ENCODE measurements around the gene PLAU. TPM values are rescaled to one million over a fixed set of nuclear protein-coding genes. Genes with fewer than 3 reads are reported as not detected.
A peak's percentile ranks its signal among the peaks of the same experiment; 100 is the strongest.

PLAU gene
- total and polyA plus RNA-seq, 10 of the 15 experiments (the other 5 are each of a cell fraction or from before 2014, with no cell fraction given): 2.5 to 20.9 (median 11.5) TPM

GRCh38 chr10:73956476-73957359, 45.8 kb downstream of the PLAU start (continued):
- TF ChIP-seq PKNOX1 (IDR thresholded peaks at IDR 0.05) (peak; percentile 78), SMAD1 (IDR thresholded peaks at IDR 0.05; ENCODE audit: low read depth, partially characterized antibody) (no peak), NFYA (IDR thresholded peaks at IDR 0.05; ENCODE audit: borderline replicate concordance, low read depth, low read length) (no peak), KLF5 (IDR thresholded peaks at IDR 0.05; ENCODE audit: partially characterized antibody) (no peak), ZNF24 (IDR thresholded peaks at IDR 0.05) (no peak), MAX (IDR thresholded peaks at IDR 0.05; ENCODE audit: low read depth, low read length) (no peak), RAD21 (IDR thresholded peaks at IDR 0.05; ENCODE audit: insufficient read depth, low read depth, low read length) (no peak), LARP7 (IDR thresholded peaks at IDR 0.05) (peak; percentile 73), IRF4 (IDR thresholded peaks at IDR 0.05; ENCODE audit: low read depth, low read length) (peak; percentile 9; the same call in 1 of the 2 replicates), GABPA (IDR thresholded peaks at IDR 0.05; ENCODE audit: low read depth) (peak; percentile 58; the same call in 1 of the 2 replicates), FOXM1 (IDR thresholded peaks at IDR 0.05; ENCODE audit: low read depth, low read length) (peak; percentile 90; the same call in 1 of the 2 replicates), RELB (IDR thresholded peaks at IDR 0.05; ENCODE audit: low read depth) (peak; percentile 95), ZNF592 (IDR thresholded peaks at IDR 0.05) (no peak), ZBED1 (IDR thresholded peaks at IDR 0.05; ENCODE audit: borderline replicate concordance) (peak; percentile 79), IKZF1 (conservative IDR thresholded peaks at IDR 0.05) (peak; percentile 98), EZH2 (IDR thresholded peaks at IDR 0.05; ENCODE audit: borderline replicate concordance, control insufficient read depth, low read depth, low read length) (no peak), MXI1 (IDR thresholded peaks at IDR 0.05; ENCODE audit: low read depth, low read length) (no peak), KDM1A (IDR thresholded peaks at IDR 0.05; ENCODE audit: borderline replicate concordance) (no peak), SPI1 (IDR thresholded peaks at IDR 0.05; ENCODE audit: borderline replicate concordance, insufficient read depth, low read depth, low read length) (peak; percentile 90), CTCF (IDR thresholded peaks at IDR 0.05 in 2 of 3, conservative IDR thresholded peaks at IDR 0.05 in 1 of 3; ENCODE audit: control insufficient read depth in 2 of 3, extremely low read depth in 1 of 3, insufficient read depth in 1 of 3, low read depth in 3 of 3, low read length in 3 of 3) (no peak), HDAC2 (IDR thresholded peaks at IDR 0.05) (no peak)

Measured in GM12878 (cell line).